NCI-H1048 (cell line): ENCODE measurements around the gene SLC9A7.

ENCODE experiments used
- DNase-seq: peaks from one replicate; lab custom pipeline; 2025; lab: John Stamatoyannopoulos, UW

Gene SLC9A7

GRCh38 chrX:46573331-46573891 lies 185.5 kb downstream of the SLC9A7 start, which contains the start of gene CHST7:
TSS of gene CHST7 (plus strand) at chrX:46573765. CDS start at chrX:46573932, 167 bp downstream.
- DNase-seq = peak; percentile 3

GRCh38 chrX:46572340-46572936 lies 186.5 kb downstream of the SLC9A7 start:
- no peak for DNase-seq

GRCh38 chrX:46571423-46572339 lies 187.2 kb downstream of the SLC9A7 start:
- no peak for DNase-seq

GRCh38 chrX:46569621-46570020 lies 189.3 kb downstream of the SLC9A7 start:
- DNase-seq = no peak

- no peak for DNase-seq
Observed at GRCh38 chrX:46567388-46567787, 191.5 kb downstream of the SLC9A7 start.

GRCh38 chrX:46561824-46562657 lies 196.9 kb downstream of the SLC9A7 start:
- no peak for DNase-seq

GRCh38 chrX:46559062-46559461 lies 199.9 kb downstream of the SLC9A7 start:
- DNase-seq = no peak

- no peak for DNase-seq
Observed at GRCh38 chrX:46554942-46555341, 204.0 kb downstream of the SLC9A7 start.

- no peak for DNase-seq
Observed at GRCh38 chrX:46553935-46554334, 205.0 kb downstream of the SLC9A7 start.

- DNase-seq = no peak
Observed at GRCh38 chrX:46551494-46552128, 207.3 kb downstream of the SLC9A7 start.

- no peak for DNase-seq
Observed at GRCh38 chrX:46549914-46550313, 209.0 kb downstream of the SLC9A7 start.
